AG04449 (cell line): ENCODE data around the gene NCAPD2.
"Not testable (repeated sequence)": the region's sequence is repeated elsewhere in the genome, so short reads cannot be mapped to it uniquely, and the experiment has no call there.

Experiments
- CTCF ChIA-PET: fragments of 350-600 bp; formaldehyde crosslinking; extraction: SDS; loops from one replicate; lab custom pipeline; 2021; ENCODE audit warnings: antibody characterized with exemption; lab: Yijun Ruan, JAX
- POLR2A ChIA-PET: fragments of 400-600, 350-600 bp; formaldehyde crosslinking; extraction: SDS; loops from one replicate; lab custom pipeline; 2020; ENCODE audit warnings: antibody characterized with exemption, inconsistent platforms; lab: Yijun Ruan, JAX
- DNase-seq: peaks from one replicate; pipeline ENCODE4 v3.0.0-alpha.2; 2010; ENCODE audit warnings: low read depth, low spot score
- H3K4me3 ChIP-seq: 2 replicates; pipeline ENCODE4 v1.5.1; 2011; ENCODE audit warnings: low read depth, mild to moderate bottlenecking, control low read depth, low read length
- TF ChIP-seq, protein P1 (sequence below): IDR thresholded peaks from one replicate; pipeline ENCODE4 v1.5.1; 2011; ENCODE audit warnings: mild to moderate bottlenecking, moderate library complexity, low read length, control low read depth, inconsistent platforms; ENCODE audit not compliant: insufficient read depth; ENCODE audit errors: missing control alignments

The NCAPD2 gene

DNA sequence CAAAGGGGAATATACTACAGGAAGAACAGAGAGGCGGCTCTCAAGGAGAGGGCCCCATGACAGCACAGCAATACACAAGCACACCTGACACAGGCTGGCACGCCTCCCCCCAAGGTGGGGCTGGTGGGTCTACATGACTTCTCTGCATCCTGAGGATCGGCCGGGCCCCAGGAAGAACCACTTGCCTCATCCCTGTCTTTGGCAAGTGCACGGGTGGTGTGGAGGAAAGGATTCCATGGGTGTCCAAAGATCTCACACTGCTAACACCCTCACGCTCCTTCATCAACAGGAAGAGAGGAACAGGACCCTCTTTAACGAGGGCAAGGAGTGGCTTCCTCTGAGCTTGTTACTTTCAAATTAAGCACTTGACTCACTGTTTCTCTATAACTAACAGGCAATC, 30.7 kb upstream of the NCAPD2 start:
- H3K4me3 ChIP-seq = no peak overlapping the region
- DNase-seq = no peak
- ChIA-PET CTCF (interaction anchor here (0.9 to 10.3 kb wide), 8 partner anchors 12 to 140 kb away, joined by 3 to 199 read pairs (median 4); no protein-coding TSS in a partner anchor), POLR2A (interaction anchor here (0.7 to 7.5 kb wide), 2 partner anchors 7 to 71 kb away, joined by 6 to 43 read pairs; partner anchors contain the start of genes GAPDH and VAMP1)
- TF ChIP-seq, protein P1, sequence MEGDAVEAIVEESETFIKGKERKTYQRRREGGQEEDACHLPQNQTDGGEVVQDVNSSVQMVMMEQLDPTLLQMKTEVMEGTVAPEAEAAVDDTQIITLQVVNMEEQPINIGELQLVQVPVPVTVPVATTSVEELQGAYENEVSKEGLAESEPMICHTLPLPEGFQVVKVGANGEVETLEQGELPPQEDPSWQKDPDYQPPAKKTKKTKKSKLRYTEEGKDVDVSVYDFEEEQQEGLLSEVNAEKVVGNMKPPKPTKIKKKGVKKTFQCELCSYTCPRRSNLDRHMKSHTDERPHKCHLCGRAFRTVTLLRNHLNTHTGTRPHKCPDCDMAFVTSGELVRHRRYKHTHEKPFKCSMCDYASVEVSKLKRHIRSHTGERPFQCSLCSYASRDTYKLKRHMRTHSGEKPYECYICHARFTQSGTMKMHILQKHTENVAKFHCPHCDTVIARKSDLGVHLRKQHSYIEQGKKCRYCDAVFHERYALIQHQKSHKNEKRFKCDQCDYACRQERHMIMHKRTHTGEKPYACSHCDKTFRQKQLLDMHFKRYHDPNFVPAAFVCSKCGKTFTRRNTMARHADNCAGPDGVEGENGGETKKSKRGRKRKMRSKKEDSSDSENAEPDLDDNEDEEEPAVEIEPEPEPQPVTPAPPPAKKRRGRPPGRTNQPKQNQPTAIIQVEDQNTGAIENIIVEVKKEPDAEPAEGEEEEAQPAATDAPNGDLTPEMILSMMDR = no peak

GRCh38 chr12:6463858-6464257, 30.0 kb upstream of the NCAPD2 start:
- no peak for DNase-seq
- ChIA-PET CTCF (interaction anchor here (0.6 to 10.3 kb wide), 9 partner anchors 8 to 141 kb away, joined by 3 to 199 read pairs (median 4); no protein-coding TSS in a partner anchor), POLR2A (interaction anchor here (0.7 kb wide), 1 partner anchor 70 kb away, joined by 6 read pairs; the partner anchor contains the start of gene GAPDH)
- TF ChIP-seq, protein P1 = no peak
- no peak overlapping the region for H3K4me3 ChIP-seq

DNA sequence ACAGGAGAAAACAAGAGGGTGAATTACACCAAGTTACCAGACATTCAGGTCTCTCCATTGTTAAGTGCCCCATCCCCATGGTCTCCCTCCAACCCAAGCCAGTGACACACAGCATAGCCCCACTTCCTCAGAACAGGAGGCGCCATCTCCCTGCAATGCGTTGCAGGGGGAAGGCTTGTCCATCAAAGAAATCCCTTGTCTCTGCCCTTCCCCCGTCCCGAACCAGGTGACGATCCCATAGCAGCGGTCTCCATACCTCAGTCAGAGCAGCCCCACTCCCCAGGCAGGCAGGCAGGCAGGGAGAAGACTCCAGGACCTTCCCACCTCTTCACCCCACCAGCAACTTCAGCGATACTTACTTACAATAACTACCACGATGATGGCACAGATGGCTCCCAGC, 29.4 kb upstream of the NCAPD2 start:
- POLR2A ChIA-PET = no interaction called here
- TF ChIP-seq, protein P1 = no peak
- DNase-seq = no peak
- CTCF ChIA-PET = interaction anchor here (0.8 to 10.3 kb wide), 31 partner anchors 10 to 476 kb away, joined by 3 to 199 read pairs (median 9); partner anchors contain the start of genes MRPL51 and TAPBPL
- H3K4me3 ChIP-seq = no peak overlapping the region

GRCh38 chr12:6465467-6466183, 28.3 kb upstream of the NCAPD2 start:
- no peak overlapping the region for H3K4me3 ChIP-seq
- DNase-seq = no peak
- TF ChIP-seq, protein P1 = peak; percentile 65
- ChIA-PET POLR2A (interaction anchor here (1.0 kb wide), 3 partner anchors 72 to 142 kb away, joined by 3 to 4 read pairs (median 3); no protein-coding TSS in a partner anchor), CTCF (interaction anchor here (0.6 to 10.3 kb wide), 56 partner anchors 9 to 477 kb away, joined by 3 to 199 read pairs (median 4); partner anchors contain the start of genes LTBR, MRPL51 and TAPBPL)

GRCh38 chr12:6466184-6466573, 27.7 kb upstream of the NCAPD2 start:
- POLR2A ChIA-PET = interaction anchor here (0.6 to 1.0 kb wide), 2 partner anchors 15 to 130 kb away, joined by 3 read pairs; partner anchors contain the start of gene TAPBPL
- no peak overlapping the region for H3K4me3 ChIP-seq
- CTCF ChIA-PET = interaction anchor here (0.6 to 10.3 kb wide), 44 partner anchors 8 to 477 kb away, joined by 3 to 199 read pairs (median 5); partner anchors contain the start of genes LTBR, MRPL51 and TAPBPL
- TF ChIP-seq, protein P1 = no peak
- no peak for DNase-seq

DNA sequence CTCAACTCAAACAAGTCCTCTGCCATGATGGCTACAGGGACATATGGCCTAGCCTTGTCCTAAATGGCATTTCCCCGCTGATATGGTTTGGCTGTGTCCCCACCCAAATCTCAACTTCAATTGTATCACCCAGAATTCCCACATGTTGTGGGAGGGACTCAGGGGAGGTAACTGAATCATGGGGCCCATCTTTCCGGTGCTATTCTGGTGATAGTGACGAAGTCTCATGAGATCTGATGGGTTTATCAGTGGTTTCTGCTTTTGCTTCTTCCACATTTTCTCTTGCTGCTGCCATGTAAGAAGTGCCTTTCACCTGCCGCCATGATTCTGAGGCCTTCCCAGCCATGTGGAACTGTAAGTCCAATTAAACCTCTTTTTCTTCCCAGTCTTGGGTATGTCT, 27.2 kb upstream of the NCAPD2 start:
- not testable (repeated sequence) for DNase-seq, H3K4me3 ChIP-seq
- ChIA-PET POLR2A (interaction anchor here (0.6 kb wide), 1 partner anchor 15 kb away, joined by 3 read pairs; the partner anchor contains the start of gene TAPBPL), CTCF (interaction anchor here (1.1 to 10.3 kb wide), 17 partner anchors 13 to 478 kb away, joined by 3 to 199 read pairs (median 6); partner anchors contain the start of gene TAPBPL)

DNA sequence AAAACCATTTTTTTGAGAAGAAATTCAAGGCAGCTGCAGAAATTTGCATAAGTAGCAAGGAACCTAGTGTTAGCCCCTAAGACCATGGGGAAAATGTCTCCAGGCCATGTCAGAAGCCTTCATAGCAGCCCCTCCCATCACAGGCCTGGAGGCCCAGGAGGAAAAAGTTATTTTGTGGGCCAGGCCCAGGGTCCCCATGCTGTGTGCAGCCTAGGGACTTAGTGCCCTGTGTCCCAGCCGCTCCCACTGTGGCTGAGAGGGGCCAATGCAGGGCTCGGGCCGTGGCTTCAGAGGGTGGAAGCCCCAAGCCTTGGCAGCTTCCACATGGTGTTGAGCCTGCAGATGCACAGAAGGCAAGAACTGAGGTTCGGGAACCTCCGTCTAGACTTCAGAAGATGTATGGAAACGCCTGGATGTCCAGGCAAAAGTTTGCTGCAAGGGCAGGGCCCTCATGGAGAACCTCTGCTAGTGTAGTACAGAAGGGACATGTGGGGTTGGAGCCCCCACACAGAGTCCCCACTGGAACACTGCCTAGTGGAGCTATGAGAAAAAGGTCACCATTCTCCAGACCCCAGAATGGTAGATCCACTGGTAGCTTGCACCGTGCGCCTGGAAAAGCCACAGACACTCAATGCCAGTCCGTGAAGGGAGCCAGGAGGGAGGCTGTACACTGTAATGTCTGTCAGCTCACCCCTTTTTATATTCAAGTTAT, 26.2 kb upstream of the NCAPD2 start:
- H3K4me3 ChIP-seq, POLR2A ChIA-PET, DNase-seq: not testable (repeated sequence)
- CTCF ChIA-PET = interaction anchor here (1.2 to 2.1 kb wide), 4 partner anchors 11 to 91 kb away, joined by 3 to 11 read pairs (median 4); no protein-coding TSS in a partner anchor
